CD4-positive, alpha-beta T cell treated with Interleukin-12 subunit alpha and Interleukin-12 subunit beta, for 1 hour (primary cell): Measurements from ENCODE around the gene GPALPP1.

Source experiments
- DNase-seq: peaks from one replicate; pipeline ENCODE4 v3.0.0-alpha.2; 2020

GPALPP1 gene

GRCh38 chr13:45064889-45065288 lies 75.6 kb downstream of the GPALPP1 start:
- no peak for DNase-seq

- DNase-seq, result no peak
Measured at GRCh38 chr13:45068036-45069001, 79.0 kb downstream of the GPALPP1 start.

DNA sequence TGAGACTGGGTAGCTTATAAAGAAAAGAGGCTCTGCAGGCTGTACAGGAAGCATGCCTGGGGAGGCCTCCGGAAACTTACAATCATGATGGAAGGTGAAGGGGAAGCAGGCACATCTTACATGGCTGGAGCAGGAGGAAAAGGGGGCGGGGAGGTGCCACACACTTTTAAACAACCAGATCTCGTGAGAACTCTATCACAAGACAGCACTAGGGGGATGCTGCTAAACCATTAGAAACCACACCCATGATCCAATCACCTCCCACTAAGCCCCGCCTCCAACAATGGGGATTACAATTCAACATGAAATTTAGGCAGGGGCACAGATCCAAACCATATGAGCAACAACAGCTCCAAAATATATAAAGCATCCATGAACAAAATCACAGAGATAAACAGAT lies 84.5 kb downstream of the GPALPP1 start:
- no peak for DNase-seq

- DNase-seq, result no peak
Measured at GRCh38 chr13:45074721-45075120, 85.4 kb downstream of the GPALPP1 start.

DNA sequence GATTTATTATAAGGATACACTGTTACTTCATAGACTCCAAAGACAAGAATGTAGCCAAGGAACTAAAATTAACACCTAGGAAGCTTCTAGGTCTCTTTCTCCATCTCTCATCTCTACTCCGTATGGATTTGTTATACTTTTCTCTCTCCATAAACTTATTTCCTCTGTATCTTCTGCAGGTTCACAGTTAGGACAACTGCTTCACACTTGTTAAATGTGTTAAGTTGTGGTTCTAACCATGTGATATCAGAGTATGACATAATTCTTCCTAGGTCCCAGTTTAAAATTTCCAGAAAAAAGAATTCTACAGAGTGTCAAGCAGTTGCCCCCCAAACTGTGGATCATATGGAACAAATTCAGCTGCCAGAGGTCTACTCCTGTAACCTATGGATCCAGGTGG lies 88.7 kb downstream of the GPALPP1 start:
- DNase-seq, result no peak
